DLD1 (cell line): ENCODE data around the gene CHST14.

Source experiments
- in situ Hi-C: cut with HindIII; loops from 2 replicates; pipeline ENCODE4 v1.10.0; 2017; ENCODE audit warnings: low sequenced_read_pairs

The CHST14 gene

GRCh38 chr15:40461958-40462357 is 8.8 kb upstream of the CHST14 start:
- in situ Hi-C loops = no loop called here

- in situ Hi-C loops = no loop called here
These were observed 7.5 kb upstream of the CHST14 start for GRCh38 chr15:40463279-40463678.

- in situ Hi-C loops = no loop called here
These were observed 6.8 kb upstream of the CHST14 start for GRCh38 chr15:40463886-40464545.

- in situ Hi-C loops = no loop called here
These were observed 6.1 kb upstream of the CHST14 start for GRCh38 chr15:40464595-40465185.

GRCh38 chr15:40465939-40466338 is 4.8 kb upstream of the CHST14 start:
- in situ Hi-C loops = no loop called here

- in situ Hi-C loops = no loop called here
These were observed 4.1 kb upstream of the CHST14 start for GRCh38 chr15:40466426-40467260.

GRCh38 chr15:40467261-40467615 is 3.5 kb upstream of the CHST14 start:
- in situ Hi-C loops = no loop called here

- in situ Hi-C loops = no loop called here
These were observed 1.9 kb upstream of the CHST14 start for GRCh38 chr15:40468898-40469331.

- in situ Hi-C loops = no loop called here
These were observed 901 bp upstream of the CHST14 start for GRCh38 chr15:40469776-40470390.

- in situ Hi-C loops = no loop called here
These were observed 472 bp downstream of the CHST14 start for GRCh38 chr15:40471105-40471807.

GRCh38 chr15:40471808-40472150 is 995 bp downstream of the CHST14 start:
- in situ Hi-C loops = no loop called here

- in situ Hi-C loops = no loop called here
These were observed 1.5 kb downstream of the CHST14 start for GRCh38 chr15:40472171-40472727.

GRCh38 chr15:40474581-40474980 is 3.8 kb downstream of the CHST14 start:
- in situ Hi-C loops = no loop called here

GRCh38 chr15:40477642-40478327 is 7.0 kb downstream of the CHST14 start:
- in situ Hi-C loops = no loop called here

GRCh38 chr15:40479024-40479423 is 8.2 kb downstream of the CHST14 start:
- in situ Hi-C loops = no loop called here

GRCh38 chr15:40481341-40482074 is 10.7 kb downstream of the CHST14 start:
- in situ Hi-C loops = no loop called here

GRCh38 chr15:40483919-40484318 is 13.1 kb downstream of the CHST14 start:
- in situ Hi-C loops = no loop called here

GRCh38 chr15:40486066-40486770 is 15.4 kb downstream of the CHST14 start:
- in situ Hi-C loops = no loop called here
